ENCODE measurements around the gene SQSTM1. TPM values are rescaled to one million over a fixed set of nuclear protein-coding genes. Genes with fewer than 3 reads are reported as not detected.

SQSTM1 gene
- total RNA-seq, 1 experiment from 2014 or later, result 715 TPM

DNA sequence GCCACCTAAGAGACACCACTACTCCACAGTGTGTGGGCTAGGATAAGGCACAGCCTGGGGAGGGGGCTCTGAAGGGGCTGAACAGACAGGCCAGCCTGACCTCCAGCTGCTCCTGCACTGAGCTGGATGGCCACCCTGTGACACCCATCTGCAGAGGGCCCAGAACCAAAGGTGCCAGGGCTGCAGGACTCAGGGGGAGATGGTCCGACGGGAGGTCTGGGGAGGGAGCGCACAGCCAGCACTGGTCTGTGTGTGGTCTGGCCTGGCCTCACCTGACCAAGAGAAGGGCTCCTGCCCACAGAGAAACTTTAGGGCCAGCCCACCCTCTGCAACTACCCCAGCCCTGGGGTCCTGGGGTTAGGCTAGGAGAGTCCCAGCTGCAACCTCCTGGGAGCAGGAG is 26.1 kb upstream of the SQSTM1 start:
- peak overlapping the region; percentile 86 for H3K4me3 ChIP-seq
- peak overlapping the region; percentile 93 for H3K4me2 ChIP-seq
- no peaks in the 10 kb centered on the region for H3K9me3 ChIP-seq (ENCODE audit: insufficient read depth, low read depth)
- ChIA-PET POLR2A (ENCODE audit: unreplicated experiment) (interaction anchor here (0.6 kb wide), 1 partner anchor 1585 kb away, joined by 6 read pairs; no protein-coding TSS in a partner anchor), CTCF (no interaction called here)
- peaks cover 9% of the 10 kb centered on the region; the same call in 1 of the 2 replicates for H3K79me2 ChIP-seq (ENCODE audit: low read depth)
- H3K9me2 ChIP-seq (ENCODE audit: insufficient read depth), result no peaks in the 10 kb centered on the region
- DNase-seq, result no peak
- no peak overlapping the region for H2AFZ ChIP-seq
- no peak overlapping the region for H3K27ac ChIP-seq
- no peaks in the 10 kb centered on the region; the same call in 1 of the 2 replicates for H3K36me3 ChIP-seq (ENCODE audit: low read depth)
- H3K27me3 ChIP-seq (ENCODE audit: insufficient read depth, low read depth), result no peaks in the 10 kb centered on the region
- intact Hi-C loops (cut with micrococcal nuclease; ENCODE audit: unreplicated experiment), result loop anchor here (2.0 kb wide), 1 partner anchor 62 kb away; the partner anchor contains the start of gene MAML1
- H4K20me1 ChIP-seq (ENCODE audit: insufficient read depth), result peaks cover under 1% of the 10 kb centered on the region
- H3F3A ChIP-seq (ENCODE audit: insufficient read depth, low read depth), result peaks cover 30% of the 10 kb centered on the region
- BruUV-seq (replicated peaks), result no TSS peak
- TF ChIP-seq, protein P1, sequence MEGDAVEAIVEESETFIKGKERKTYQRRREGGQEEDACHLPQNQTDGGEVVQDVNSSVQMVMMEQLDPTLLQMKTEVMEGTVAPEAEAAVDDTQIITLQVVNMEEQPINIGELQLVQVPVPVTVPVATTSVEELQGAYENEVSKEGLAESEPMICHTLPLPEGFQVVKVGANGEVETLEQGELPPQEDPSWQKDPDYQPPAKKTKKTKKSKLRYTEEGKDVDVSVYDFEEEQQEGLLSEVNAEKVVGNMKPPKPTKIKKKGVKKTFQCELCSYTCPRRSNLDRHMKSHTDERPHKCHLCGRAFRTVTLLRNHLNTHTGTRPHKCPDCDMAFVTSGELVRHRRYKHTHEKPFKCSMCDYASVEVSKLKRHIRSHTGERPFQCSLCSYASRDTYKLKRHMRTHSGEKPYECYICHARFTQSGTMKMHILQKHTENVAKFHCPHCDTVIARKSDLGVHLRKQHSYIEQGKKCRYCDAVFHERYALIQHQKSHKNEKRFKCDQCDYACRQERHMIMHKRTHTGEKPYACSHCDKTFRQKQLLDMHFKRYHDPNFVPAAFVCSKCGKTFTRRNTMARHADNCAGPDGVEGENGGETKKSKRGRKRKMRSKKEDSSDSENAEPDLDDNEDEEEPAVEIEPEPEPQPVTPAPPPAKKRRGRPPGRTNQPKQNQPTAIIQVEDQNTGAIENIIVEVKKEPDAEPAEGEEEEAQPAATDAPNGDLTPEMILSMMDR (conservative IDR thresholded peaks at IDR 0.05), result no peak
- no peak for TF ChIP-seq EZH2 (IDR thresholded peaks at IDR 0.05; ENCODE audit: low read depth)
- H3K4me1 ChIP-seq (replicated peaks; ENCODE audit: insufficient read depth), result peaks cover 17% of the 10 kb centered on the region

DNA sequence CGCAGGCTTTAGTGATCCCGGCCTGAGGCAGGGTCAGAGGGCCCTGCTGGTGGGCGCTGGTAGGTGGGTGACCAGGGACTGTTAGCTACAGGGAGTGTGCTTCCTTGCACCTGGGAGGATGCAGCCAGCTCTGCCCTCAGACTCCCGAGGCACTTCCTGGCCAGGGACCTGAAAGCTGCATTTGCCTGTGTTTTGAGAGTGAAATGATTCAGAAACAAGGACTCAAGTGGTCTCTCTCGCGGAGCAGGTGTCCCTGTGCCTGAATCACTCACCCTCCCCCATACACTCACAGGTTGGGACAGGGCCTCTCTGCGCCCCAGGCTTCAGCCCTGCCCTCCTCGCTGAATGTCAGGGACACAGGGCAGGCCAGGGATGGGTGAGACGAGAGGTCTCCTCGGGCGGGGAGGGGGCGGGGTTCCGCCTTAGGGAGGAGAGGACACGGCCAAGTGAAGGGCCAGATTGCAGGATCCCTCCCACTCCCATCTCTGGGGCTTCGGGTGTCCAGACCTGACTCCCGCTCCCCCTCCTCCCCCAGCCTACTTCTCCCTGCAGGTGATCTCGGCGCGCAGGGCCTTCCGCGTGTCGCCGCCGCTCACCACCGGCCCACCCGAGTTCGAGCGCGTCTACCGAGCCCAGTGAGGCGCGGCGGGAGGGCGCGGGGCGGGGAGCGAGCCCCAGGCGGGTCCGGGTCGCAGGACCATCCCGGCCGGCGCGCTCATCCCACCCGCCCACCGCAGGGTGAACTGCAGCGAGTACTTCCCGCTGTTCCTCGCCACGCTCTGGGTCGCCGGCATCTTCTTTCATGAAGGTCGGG is 25.4 kb upstream of the SQSTM1 start:
- Histone ChIP-seq H3K79me2 (ENCODE audit: low read depth) (peaks cover 9% of the 10 kb centered on the region; the same call in 1 of the 2 replicates), H3K9me3 (ENCODE audit: insufficient read depth, low read depth) (no peaks in the 10 kb centered on the region), H3K4me3 (peak overlapping the region; percentile 86), H3K9me2 (ENCODE audit: insufficient read depth) (no peaks in the 10 kb centered on the region), H3K4me1 (replicated peaks; ENCODE audit: insufficient read depth) (peaks cover 17% of the 10 kb centered on the region), H3K27me3 (ENCODE audit: insufficient read depth, low read depth) (no peaks in the 10 kb centered on the region), H3K4me2 (peak overlapping the region; percentile 93), H4K20me1 (ENCODE audit: insufficient read depth) (peaks cover 4% of the 10 kb centered on the region), H3K36me3 (ENCODE audit: low read depth) (no peaks in the 10 kb centered on the region; the same call in none of the 2 replicates), H3K27ac (peak overlapping the region; percentile 65), H3F3A (ENCODE audit: insufficient read depth, low read depth) (peaks cover 35% of the 10 kb centered on the region), H2AFZ (peak overlapping the region; percentile 79)
- BruUV-seq (replicated peaks), result no TSS peak
- ChIA-PET POLR2A (ENCODE audit: unreplicated experiment) (interaction anchor here (0.6 to 0.7 kb wide), 4 partner anchors 7 to 1585 kb away, joined by 4 to 10 read pairs (median 5); no protein-coding TSS in a partner anchor), CTCF (interaction anchor here (0.6 to 0.7 kb wide), 2 partner anchors 15 to 519 kb away, joined by 3 to 8 read pairs; no protein-coding TSS in a partner anchor)
- TF ChIP-seq EZH2 (IDR thresholded peaks at IDR 0.05; ENCODE audit: low read depth), result no peak
- TF ChIP-seq, protein P1 (conservative IDR thresholded peaks at IDR 0.05), result no peak
- DNase-seq, result peak; percentile 65 to 71
- intact Hi-C loops (cut with micrococcal nuclease; ENCODE audit: unreplicated experiment), result loop anchor here (1.0 to 5.0 kb wide), 4 partner anchors 32 to 173 kb away; partner anchors contain the start of genes HNRNPH1 and MAML1

All from PC-9 (cell line).